Neural cell (in vitro differentiated cells): ENCODE measurements around the gene DLK1. TPM values are rescaled to one million over a fixed set of nuclear protein-coding genes. Genes with fewer than 3 reads are reported as not detected.

Experiments
- H2AFZ ChIP-seq: fragments of 200-600, 300-800 bp; sonication (generic), shearing (Covaris generic); 2 replicates; pipeline ENCODE4 v1.6.0; 2014; ENCODE audit warnings: low read depth, mild to moderate bottlenecking, antibody characterized with exemption, low read length, moderate library complexity
- H3F3A ChIP-seq: fragments of 200-600 bp; shearing (Covaris generic); 2 replicates; pipeline ENCODE4 v1.6.1; 2016; ENCODE audit warnings: mild to moderate bottlenecking, moderate library complexity, mixed read lengths, antibody characterized with exemption, low read length; ENCODE audit not compliant: insufficient read depth, poor library complexity, severe bottlenecking
- H3K27ac ChIP-seq: fragments of 200-600, 300-800 bp; sonication (generic), shearing (Covaris generic); 2 replicates; pipeline ENCODE4 v1.5.1; 2014; ENCODE audit warnings: mild to moderate bottlenecking, low read length, moderate library complexity
- H3K27me3 ChIP-seq: fragments of 300-800, 200-600 bp; sonication (generic), shearing (Covaris generic); 2 replicates; pipeline ENCODE4 v1.6.0; 2014; ENCODE audit warnings: mild to moderate bottlenecking, low read depth, low read length, moderate library complexity; ENCODE audit not compliant: insufficient read depth
- H3K36me3 ChIP-seq: fragments of 300-800, 200-600 bp; sonication (generic), shearing (Covaris generic); 2 replicates; pipeline ENCODE4 v1.5.1; 2014; ENCODE audit warnings: mild to moderate bottlenecking, antibody characterized with exemption, low read length, moderate library complexity; ENCODE audit not compliant: insufficient read depth
- H3K4me2 ChIP-seq: fragments of 300-800, 200-600 bp; sonication (generic), shearing (Covaris generic); 2 replicates; pipeline ENCODE4 v1.6.0; 2014; ENCODE audit warnings: mild to moderate bottlenecking, low read length
- H3K4me3 ChIP-seq: fragments of 300-800, 200-600 bp; sonication (generic), shearing (Covaris generic); 2 replicates; pipeline ENCODE4 v1.5.1; 2014; ENCODE audit warnings: mild to moderate bottlenecking, low read length, moderate library complexity
- H3K79me2 ChIP-seq: fragments of 200-600 bp; shearing (Covaris generic); replicated peaks from 2 replicates; pipeline ENCODE4 v1.6.0; 2014; ENCODE audit warnings: mild to moderate bottlenecking, low read length, moderate library complexity; ENCODE audit not compliant: insufficient read depth
- H3K9ac ChIP-seq: fragments of 300-800, 200-600 bp; sonication (generic), shearing (Covaris generic); 2 replicates; pipeline ENCODE4 v1.6.1; 2016; ENCODE audit warnings: mild to moderate bottlenecking, low read length, mixed read lengths
- H3K9me2 ChIP-seq: fragments of 200-600 bp; shearing (Covaris generic); 2 replicates; pipeline ENCODE4 v1.6.1; 2016; ENCODE audit warnings: mild to moderate bottlenecking, low read length, mixed read lengths; ENCODE audit not compliant: insufficient read depth
- H3K9me3 ChIP-seq: fragments of 200-600, 300-800 bp; sonication (generic), shearing (Covaris generic); 2 replicates; pipeline ENCODE4 v1.6.1; 2016; ENCODE audit warnings: mild to moderate bottlenecking, mixed run types, low read length, moderate library complexity, mixed read lengths
- H4K20me1 ChIP-seq: fragments of 200-600 bp; shearing (Covaris generic); 2 replicates; pipeline ENCODE4 v1.6.1; 2016; ENCODE audit warnings: mild to moderate bottlenecking, mixed run types; ENCODE audit not compliant: insufficient read depth
- EP300 ChIP-seq: fragments of 450-650 bp; conservative IDR thresholded peaks from 2 replicates; pipeline ENCODE4 v1.6.1; 2014; ENCODE audit warnings: antibody characterized with exemption, mild to moderate bottlenecking, moderate library complexity; ENCODE audit not compliant: poor library complexity, severe bottlenecking
- EZH2 ChIP-seq: fragments of 200-600, 300-800 bp; shearing (Covaris generic), sonication (generic); IDR thresholded peaks from 2 replicates; pipeline ENCODE4 v1.6.1; 2014; ENCODE audit warnings: antibody characterized with exemption, low read length, borderline replicate concordance, mild to moderate bottlenecking; ENCODE audit not compliant: insufficient read depth, poor library complexity, severe bottlenecking
- MXI1 ChIP-seq: fragments of 450-650 bp; conservative IDR thresholded peaks from 2 replicates; pipeline ENCODE4 v1.6.1; 2014; ENCODE audit warnings: antibody characterized with exemption, mild to moderate bottlenecking; ENCODE audit not compliant: poor library complexity, severe bottlenecking
- POLR2AphosphoS5 ChIP-seq: IDR thresholded peaks from 2 replicates; pipeline ENCODE4 v1.6.1; 2012
- RAD21 ChIP-seq: fragments of 450-650 bp; conservative IDR thresholded peaks from 2 replicates; pipeline ENCODE4 v1.6.1; 2014; ENCODE audit warnings: antibody characterized with exemption, mild to moderate bottlenecking, moderate library complexity
- REST ChIP-seq: IDR thresholded peaks from 2 replicates; pipeline ENCODE4 v1.6.1; 2012; ENCODE audit warnings: borderline replicate concordance
- SMC3 ChIP-seq: fragments of 450-650 bp; conservative IDR thresholded peaks from 2 replicates; pipeline ENCODE4 v1.6.1; 2014; ENCODE audit warnings: antibody characterized with exemption, mild to moderate bottlenecking, moderate library complexity; ENCODE audit not compliant: poor library complexity
- TAF1 ChIP-seq: IDR thresholded peaks from 2 replicates; pipeline ENCODE4 v1.6.1; 2012; ENCODE audit warnings: low read depth
- polyA plus RNA-seq: library from polyadenylated mRNA; depleted of rRNA; stranded (reverse); fragments of >200 nt; gene quantifications from 2 replicates; pipeline ENCODE4 v1.2.3, GENCODE V29; 2014
- TF ChIP-seq, protein P1 (sequence below): fragments of 450-650 bp; IDR thresholded peaks from 2 replicates; pipeline ENCODE4 v1.5.1; 2014; ENCODE audit warnings: antibody characterized with exemption, mild to moderate bottlenecking, moderate library complexity; ENCODE audit not compliant: poor library complexity, severe bottlenecking

DLK1 gene
- polyA plus RNA-seq, 1 donor from 2014 or later = 6.8 TPM

- Histone ChIP-seq H3K27me3 (no peaks in the 10 kb centered on the region), H4K20me1 (no peaks in the 10 kb centered on the region), H3K27ac (no peak overlapping the region), H3K79me2 (no peaks in the 10 kb centered on the region), H3F3A (no peaks in the 10 kb centered on the region), H3K4me3 (no peak overlapping the region), H3K9me3 (no peaks in the 10 kb centered on the region), H2AFZ (no peak overlapping the region), H3K9ac (no peak overlapping the region), H3K4me2 (no peak overlapping the region), H3K9me2 (no peaks in the 10 kb centered on the region), H3K36me3 (no peaks in the 10 kb centered on the region)
- TF ChIP-seq SMC3 = no peak
- TF ChIP-seq EP300 = no peak
- no peak for TF ChIP-seq POLR2AphosphoS5
- no peak for TF ChIP-seq EZH2
- TF ChIP-seq TAF1 = no peak
- TF ChIP-seq MXI1 = no peak
- TF ChIP-seq RAD21 = no peak
- TF ChIP-seq, protein P1, sequence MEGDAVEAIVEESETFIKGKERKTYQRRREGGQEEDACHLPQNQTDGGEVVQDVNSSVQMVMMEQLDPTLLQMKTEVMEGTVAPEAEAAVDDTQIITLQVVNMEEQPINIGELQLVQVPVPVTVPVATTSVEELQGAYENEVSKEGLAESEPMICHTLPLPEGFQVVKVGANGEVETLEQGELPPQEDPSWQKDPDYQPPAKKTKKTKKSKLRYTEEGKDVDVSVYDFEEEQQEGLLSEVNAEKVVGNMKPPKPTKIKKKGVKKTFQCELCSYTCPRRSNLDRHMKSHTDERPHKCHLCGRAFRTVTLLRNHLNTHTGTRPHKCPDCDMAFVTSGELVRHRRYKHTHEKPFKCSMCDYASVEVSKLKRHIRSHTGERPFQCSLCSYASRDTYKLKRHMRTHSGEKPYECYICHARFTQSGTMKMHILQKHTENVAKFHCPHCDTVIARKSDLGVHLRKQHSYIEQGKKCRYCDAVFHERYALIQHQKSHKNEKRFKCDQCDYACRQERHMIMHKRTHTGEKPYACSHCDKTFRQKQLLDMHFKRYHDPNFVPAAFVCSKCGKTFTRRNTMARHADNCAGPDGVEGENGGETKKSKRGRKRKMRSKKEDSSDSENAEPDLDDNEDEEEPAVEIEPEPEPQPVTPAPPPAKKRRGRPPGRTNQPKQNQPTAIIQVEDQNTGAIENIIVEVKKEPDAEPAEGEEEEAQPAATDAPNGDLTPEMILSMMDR = no peak
- TF ChIP-seq REST = no peak
Observed at GRCh38 chr14:100691395-100692056, 35.2 kb upstream of the DLK1 start.

- H3K9ac ChIP-seq = no peak overlapping the region
- H3K27me3 ChIP-seq = no peaks in the 10 kb centered on the region
- H3K36me3 ChIP-seq = no peaks in the 10 kb centered on the region
- no peaks in the 10 kb centered on the region for H3K9me2 ChIP-seq
- H3K79me2 ChIP-seq = no peaks in the 10 kb centered on the region
- no peak overlapping the region for H3K27ac ChIP-seq
- no peak overlapping the region for H3K4me3 ChIP-seq
- TF ChIP-seq EZH2 (no peak), REST (no peak), EP300 (no peak), SMC3 (no peak)
- TF ChIP-seq, protein P1 = no peak
- no peak overlapping the region for H3K4me2 ChIP-seq
- H3F3A ChIP-seq = no peaks in the 10 kb centered on the region
- no peaks in the 10 kb centered on the region for H3K9me3 ChIP-seq
- H2AFZ ChIP-seq = no peak overlapping the region
- H4K20me1 ChIP-seq = no peaks in the 10 kb centered on the region
Observed at GRCh38 chr14:100692256-100692655, 34.4 kb upstream of the DLK1 start.
